Measurements from ENCODE around the gene PPP1R17.

PPP1R17 gene

GRCh38 chr7:31687024-31687748 is at the start of gene PPP1R17:
Gene PPP1R17, plus strand, starts transcription at chr7:31687215. Its CDS starts 5,227 bp downstream, at chr7:31692442.
- DNase-seq: no peak

GRCh38 chr7:31640381-31640780 is 46.6 kb upstream of the PPP1R17 start:
- DNase-seq: no peak

- no peak for DNase-seq
Measured at GRCh38 chr7:31642681-31643115, 44.3 kb upstream of the PPP1R17 start.

- no peak for DNase-seq
Measured at GRCh38 chr7:31646942-31647341, 40.1 kb upstream of the PPP1R17 start.

GRCh38 chr7:31647511-31647910 is 39.5 kb upstream of the PPP1R17 start:
- no peak for DNase-seq

- DNase-seq: no peak
Measured at GRCh38 chr7:31648288-31648687, 38.7 kb upstream of the PPP1R17 start.

GRCh38 chr7:31648880-31649279 is 38.1 kb upstream of the PPP1R17 start:
- no peak for DNase-seq

- DNase-seq: no peak
Measured at GRCh38 chr7:31651234-31652062, 35.6 kb upstream of the PPP1R17 start.

GRCh38 chr7:31652063-31652326 is 35.0 kb upstream of the PPP1R17 start:
- no peak for DNase-seq

- DNase-seq: no peak
Measured at GRCh38 chr7:31663072-31663471, 23.9 kb upstream of the PPP1R17 start.

GRCh38 chr7:31664890-31665289 is 22.1 kb upstream of the PPP1R17 start:
- no peak for DNase-seq

GRCh38 chr7:31665546-31665945 is 21.5 kb upstream of the PPP1R17 start:
- DNase-seq: no peak

- DNase-seq: no peak
Measured at GRCh38 chr7:31669461-31669860, 17.6 kb upstream of the PPP1R17 start.

- no peak for DNase-seq
Measured at GRCh38 chr7:31679574-31680305, 7.3 kb upstream of the PPP1R17 start.

- no peak for DNase-seq
Measured at GRCh38 chr7:31683445-31684225, 3.4 kb upstream of the PPP1R17 start.

GRCh38 chr7:31688372-31688771 is 1.4 kb downstream of the PPP1R17 start:
- DNase-seq: no peak

GRCh38 chr7:31688996-31689395 is 2.0 kb downstream of the PPP1R17 start:
- no peak for DNase-seq

GRCh38 chr7:31690935-31691334 is 3.9 kb downstream of the PPP1R17 start:
- DNase-seq: no peak

- DNase-seq: no peak
Measured at GRCh38 chr7:31692451-31692850, 5.4 kb downstream of the PPP1R17 start.

- no peak for DNase-seq
Measured at GRCh38 chr7:31692871-31693270, 5.9 kb downstream of the PPP1R17 start.

GRCh38 chr7:31695859-31696614 is 9.0 kb downstream of the PPP1R17 start:
- no peak for DNase-seq

GRCh38 chr7:31699050-31699449 is 12.0 kb downstream of the PPP1R17 start:
- DNase-seq: no peak
